GM12801 (cell line): ENCODE data around the gene MBD5.

Experiments used
- CTCF ChIP-seq: IDR thresholded peaks from one replicate; pipeline ENCODE4 v1.5.1; 2011; ENCODE audit warnings: control low read depth; ENCODE audit not compliant: insufficient read length; ENCODE audit errors: extremely low read depth

The MBD5 gene

GRCh38 chr2:148302526-148302925 is 281.6 kb downstream of the MBD5 start:
- no peak for TF ChIP-seq CTCF

- TF ChIP-seq CTCF = no peak
Observed at GRCh38 chr2:148303161-148303560, 282.3 kb downstream of the MBD5 start.

GRCh38 chr2:148305476-148305875 is 284.6 kb downstream of the MBD5 start:
- TF ChIP-seq CTCF = no peak

GRCh38 chr2:148306027-148306426 is 285.1 kb downstream of the MBD5 start:
- no peak for TF ChIP-seq CTCF

GRCh38 chr2:148317598-148317997 is 296.7 kb downstream of the MBD5 start:
- TF ChIP-seq CTCF = no peak

- no peak for TF ChIP-seq CTCF
Observed at GRCh38 chr2:148338541-148338940, 317.6 kb downstream of the MBD5 start.

- TF ChIP-seq CTCF = no peak
Observed at GRCh38 chr2:148342086-148342485, 321.2 kb downstream of the MBD5 start.

GRCh38 chr2:148350199-148350598 is 329.3 kb downstream of the MBD5 start:
- TF ChIP-seq CTCF = no peak
